H9 (cell line): ENCODE results near the gene SPCS1. TPM values are rescaled to one million over a fixed set of nuclear protein-coding genes. Genes with fewer than 3 reads are reported as not detected.
A peak's percentile ranks its signal among the peaks of the same experiment; 100 is the strongest.
"Not testable (repeated sequence)": the region's sequence is repeated elsewhere in the genome, so short reads cannot be mapped to it uniquely, and the experiment has no call there.

ENCODE experiments used
- DNase-seq: peaks from one replicate; pipeline ENCODE4 v3.0.0-alpha.2; 2017
- H2AFZ ChIP-seq: one replicate; pipeline ENCODE4 v1.6.1; 2013; ENCODE audit warnings: mild to moderate bottlenecking, low read length, control low read depth, moderate library complexity
- H2AK5ac ChIP-seq: 2 replicates; pipeline ENCODE4 v1.6.1; 2013; ENCODE audit warnings: low read length, control low read depth, mixed read lengths; ENCODE audit not compliant: insufficient read length
- H2BK120ac ChIP-seq: one replicate; pipeline ENCODE4 v1.6.1; 2013; ENCODE audit warnings: low read depth, mild to moderate bottlenecking, low read length, control low read depth, inconsistent platforms; ENCODE audit not compliant: poor library complexity, severe bottlenecking
- H2BK12ac ChIP-seq: 2 replicates; pipeline ENCODE4 v1.6.1; 2013; ENCODE audit warnings: low read length, control low read depth, mixed read lengths, low read depth; ENCODE audit not compliant: insufficient read length
- H2BK15ac ChIP-seq: 2 replicates; pipeline ENCODE4 v1.6.1; 2013; ENCODE audit warnings: low read depth, low read length, control low read depth
- H2BK20ac ChIP-seq: one replicate; pipeline ENCODE4 v1.6.1; 2013; ENCODE audit warnings: low read depth, mild to moderate bottlenecking, low read length, control low read depth, inconsistent platforms; ENCODE audit not compliant: poor library complexity, severe bottlenecking
- H2BK5ac ChIP-seq: 2 replicates; pipeline ENCODE4 v1.6.1; 2013; ENCODE audit warnings: low read length, control low read depth, mixed read lengths; ENCODE audit not compliant: insufficient read length
- H3K14ac ChIP-seq: 2 replicates; pipeline ENCODE4 v1.6.1; 2013; ENCODE audit warnings: low read length, control low read depth; ENCODE audit not compliant: insufficient read depth
- H3K18ac ChIP-seq: 2 replicates; pipeline ENCODE4 v1.6.1; 2013; ENCODE audit warnings: low read depth, mild to moderate bottlenecking, mixed read lengths, low read length, control low read depth; ENCODE audit not compliant: insufficient read length
- H3K23ac ChIP-seq: 2 replicates; pipeline ENCODE4 v1.6.1; 2013; ENCODE audit warnings: low read length, control low read depth, mixed read lengths, low read depth; ENCODE audit not compliant: insufficient read length
- H3K23me2 ChIP-seq: 2 replicates; pipeline ENCODE4 v1.6.1; 2013; ENCODE audit warnings: low read depth, mild to moderate bottlenecking, mixed read lengths, low read length, control low read depth; ENCODE audit not compliant: insufficient read length, poor library complexity, severe bottlenecking
- H3K27ac ChIP-seq: 2 replicates; pipeline ENCODE4 v1.5.1; 2013; ENCODE audit warnings: low read length, control low read depth, mixed read lengths, low read depth; ENCODE audit not compliant: insufficient read length
- H3K27me3 ChIP-seq: 2 replicates; pipeline ENCODE4 v1.6.1; 2013; ENCODE audit warnings: low read length, control low read depth, inconsistent platforms; ENCODE audit not compliant: insufficient read depth
- H3K4ac ChIP-seq: 2 replicates; pipeline ENCODE4 v1.6.1; 2013; ENCODE audit warnings: low read depth, mild to moderate bottlenecking, control low read depth, inconsistent platforms, low read length, moderate library complexity
- H3K4me1 ChIP-seq: 2 replicates; pipeline ENCODE4 v1.6.1; 2013; ENCODE audit warnings: low read length, control low read depth, inconsistent platforms; ENCODE audit not compliant: insufficient read depth
- H3K4me2 ChIP-seq: 2 replicates; pipeline ENCODE4 v1.6.1; 2013; ENCODE audit warnings: low read length, control low read depth, mixed read lengths; ENCODE audit not compliant: insufficient read length, insufficient read depth
- H3K56ac ChIP-seq: 2 replicates; pipeline ENCODE4 v1.6.1; 2013; ENCODE audit warnings: low read depth, mild to moderate bottlenecking, mixed read lengths, low read length, control low read depth; ENCODE audit not compliant: insufficient read length
- H3K79me1 ChIP-seq: 2 replicates; pipeline ENCODE4 v1.6.1; 2013; ENCODE audit warnings: low read depth, mild to moderate bottlenecking, moderate library complexity, low read length, control low read depth, inconsistent platforms; ENCODE audit not compliant: insufficient read depth, poor library complexity, severe bottlenecking
- H3K79me2 ChIP-seq: 2 replicates; pipeline ENCODE4 v1.6.1; 2013; ENCODE audit warnings: low read length, control low read depth, inconsistent platforms; ENCODE audit not compliant: insufficient read depth
- H3K9ac ChIP-seq: 2 replicates; pipeline ENCODE4 v1.6.1; 2013; ENCODE audit warnings: low read length, control low read depth, mixed read lengths; ENCODE audit not compliant: insufficient read length; ENCODE audit errors: extremely low read depth
- H3K9me3 ChIP-seq: one replicate; pipeline ENCODE4 v1.6.1; 2013; ENCODE audit warnings: low read depth, low read length, inconsistent platforms; ENCODE audit not compliant: control insufficient read depth
- H3T11ph ChIP-seq: one replicate; pipeline ENCODE4 v1.6.1; 2013; ENCODE audit warnings: mild to moderate bottlenecking, low read length, control low read depth, inconsistent platforms
- H4K20me1 ChIP-seq: one replicate; pipeline ENCODE4 v1.6.1; 2013; ENCODE audit not compliant: control insufficient read depth, insufficient read length, insufficient read depth
- H4K5ac ChIP-seq: 2 replicates; pipeline ENCODE4 v1.6.1; 2013; ENCODE audit warnings: low read depth, mild to moderate bottlenecking, mixed read lengths, low read length, control low read depth; ENCODE audit not compliant: insufficient read length
- H4K8ac ChIP-seq: replicated peaks from 2 replicates; pipeline ENCODE4 v1.6.1; 2013; ENCODE audit warnings: low read length, control low read depth, mixed read lengths, low read depth; ENCODE audit not compliant: insufficient read length
- H4K91ac ChIP-seq: 2 replicates; pipeline ENCODE4 v1.6.1; 2013; ENCODE audit warnings: low read depth, mild to moderate bottlenecking, moderate library complexity, mixed read lengths, low read length, control low read depth; ENCODE audit not compliant: insufficient read length
- H3K27ac Mint-ChIP-seq, 3 experiments: 2 replicates in 2 of 3; 3 replicates in 1 of 3; pipeline ENCODE4 v1.8.0; 2020 to 2021; ENCODE audit warnings: mixed read lengths in 3 of 3, mild to moderate bottlenecking in 1 of 3, moderate library complexity in 1 of 3
- H3K27me3 Mint-ChIP-seq: 2 replicates; pipeline ENCODE4 v1.8.0; 2021; ENCODE audit warnings: low read depth, mild to moderate bottlenecking, moderate library complexity, mixed read lengths
- H3K36me3 Mint-ChIP-seq, 3 experiments: 2 replicates in 2 of 3; 3 replicates in 1 of 3; pipeline ENCODE4 v1.8.0; 2020 to 2021; ENCODE audit warnings: low read depth in 3 of 3, mixed read lengths in 3 of 3; ENCODE audit not compliant: insufficient read depth in 1 of 3
- H3K4me1 Mint-ChIP-seq, 2 experiments: 2 replicates each; pipeline ENCODE4 v1.8.0; 2020; ENCODE audit warnings: mixed read lengths in 2 of 2
- H3K4me3 Mint-ChIP-seq, 2 experiments: 2 replicates in 1 of 2; 3 replicates in 1 of 2; pipeline ENCODE4 v1.8.0; 2020 to 2021; ENCODE audit warnings: mild to moderate bottlenecking in 2 of 2, mixed read lengths in 2 of 2, moderate library complexity in 1 of 2
- H3K9me3 Mint-ChIP-seq, 2 experiments: 2 replicates in 1 of 2; 3 replicates in 1 of 2; pipeline ENCODE4 v1.8.0; 2020; ENCODE audit warnings: mild to moderate bottlenecking in 2 of 2, mixed read lengths in 2 of 2, moderate library complexity in 1 of 2
- CTCF ChIP-seq: fragments of 200-600 bp; sonication (generic); conservative IDR thresholded peaks from 3 replicates; pipeline ENCODE4 v1.8.0; 2021; ENCODE audit warnings: antibody characterized with exemption, mild to moderate bottlenecking
- WGBS: extraction: QIAGEN DNeasy Blood & Tissue Kit; methylation state at CpG from one replicate; pipeline ENCODE4 v1.1.7; 2013; ENCODE audit warnings: missing lambda C conversion rate, low lambda C conversion rate, mixed read lengths; ENCODE audit not compliant: insufficient read length; ENCODE audit errors: extremely low coverage; 5-methylcytosine and 5-hydroxymethylcytosine counted together
- total RNA-seq: library from RNA; stranded (reverse); gene quantifications from 2 replicates; pipeline ENCODE4 v1.2.1, GENCODE V29; 2021

SPCS1 gene
- total RNA-seq, 1 experiment from 2014 or later, result 106 TPM

GRCh38 chr3:52671676-52672075 lies 34.2 kb upstream of the SPCS1 start:
- no peaks in the 10 kb centered on the region for H3K23me2 ChIP-seq
- no peak for DNase-seq
- H2BK5ac ChIP-seq, result no peak overlapping the region
- H4K8ac ChIP-seq, result no peak overlapping the region
- WGBS, result no CpG with 5 or more reads among the region's 1 CpG
- H3T11ph ChIP-seq, result no peak overlapping the region
- peaks cover 3% of the 10 kb centered on the region for H3K79me1 ChIP-seq
- H3K18ac ChIP-seq, result no peak overlapping the region
- H3K9me3 Mint-ChIP-seq, result no peaks in the 10 kb centered on the region
- H2AFZ ChIP-seq, result no peak overlapping the region
- H3K36me3 Mint-ChIP-seq, result peaks cover 15 to 55% (median 42%) of the 10 kb centered on the region in 3 experiments; a peak in 6 of 7 replicates
- H2AK5ac ChIP-seq, result no peak overlapping the region
- H2BK12ac ChIP-seq, result no peak overlapping the region
- no peak overlapping the region for H4K5ac ChIP-seq
- no peaks in the 10 kb centered on the region for H3K4me1 ChIP-seq
- H3K27ac Mint-ChIP-seq, result 0 out of 7 replicates have a peak overlapping the region, but pooled peaks of 1 of the 3 experiments have one; percentile 16
- no peaks in the 10 kb centered on the region for H3K27me3 Mint-ChIP-seq
- H4K20me1 ChIP-seq, result no peaks in the 10 kb centered on the region
- H3K56ac ChIP-seq, result no peak overlapping the region
- no peak overlapping the region for H2BK15ac ChIP-seq
- no peak overlapping the region for H2BK20ac ChIP-seq
- H3K4me2 ChIP-seq, result no peak overlapping the region
- H3K4me3 Mint-ChIP-seq, result no peak overlapping the region
- H3K4ac ChIP-seq, result no peak overlapping the region
- no peak overlapping the region for H3K27ac ChIP-seq
- H3K79me2 ChIP-seq, result no peaks in the 10 kb centered on the region
- no peak overlapping the region for H3K9ac ChIP-seq
- no peak overlapping the region for H4K91ac ChIP-seq
- H3K14ac ChIP-seq, result no peak overlapping the region
- no peak overlapping the region for H2BK120ac ChIP-seq
- no peaks in the 10 kb centered on the region for H3K27me3 ChIP-seq
- no peaks in the 10 kb centered on the region for H3K9me3 ChIP-seq
- no peak overlapping the region for H3K23ac ChIP-seq
- TF ChIP-seq CTCF, result no peak
- peaks cover 0 to 4% of the 10 kb centered on the region in 2 experiments; a peak in 2 of 4 replicates for H3K4me1 Mint-ChIP-seq

- not testable (repeated sequence) for H3K79me2 ChIP-seq
These were observed 29.7 kb upstream of the SPCS1 start for GRCh38 chr3:52676201-52676600.

More at GRCh38 chr3:52676201-52676600, 29.7 kb upstream of the SPCS1 start:
- not testable (repeated sequence) for H3T11ph ChIP-seq, H3K56ac ChIP-seq, H2AK5ac ChIP-seq, H3K23me2 ChIP-seq, H2AFZ ChIP-seq, H4K20me1 ChIP-seq, H4K8ac ChIP-seq, H3K4me3 Mint-ChIP-seq, H3K27me3 ChIP-seq, H3K27ac ChIP-seq, H4K91ac ChIP-seq, H3K4me1 ChIP-seq, H2BK15ac ChIP-seq, H2BK5ac ChIP-seq, H2BK120ac ChIP-seq, H4K5ac ChIP-seq, H3K9me3 Mint-ChIP-seq, H2BK12ac ChIP-seq, H3K4ac ChIP-seq, H3K27me3 Mint-ChIP-seq, H3K14ac ChIP-seq, H3K18ac ChIP-seq, H3K4me2 ChIP-seq, H3K4me1 Mint-ChIP-seq, H3K9me3 ChIP-seq, H3K23ac ChIP-seq, H2BK20ac ChIP-seq, H3K9ac ChIP-seq, DNase-seq, H3K79me1 ChIP-seq
- H3K27ac Mint-ChIP-seq, result 0 out of 7 replicates have a peak overlapping the region, but pooled peaks of 1 of the 3 experiments have one; percentile 2
- WGBS, result no CpG with 5 or more reads among the region's 3 CpGs
- H3K36me3 Mint-ChIP-seq, result peaks cover 32 to 70% (median 60%) of the 10 kb centered on the region in 3 experiments; a peak in 6 of 7 replicates
